ENCODE results near the gene FAM114A1.

Gene FAM114A1

DNA sequence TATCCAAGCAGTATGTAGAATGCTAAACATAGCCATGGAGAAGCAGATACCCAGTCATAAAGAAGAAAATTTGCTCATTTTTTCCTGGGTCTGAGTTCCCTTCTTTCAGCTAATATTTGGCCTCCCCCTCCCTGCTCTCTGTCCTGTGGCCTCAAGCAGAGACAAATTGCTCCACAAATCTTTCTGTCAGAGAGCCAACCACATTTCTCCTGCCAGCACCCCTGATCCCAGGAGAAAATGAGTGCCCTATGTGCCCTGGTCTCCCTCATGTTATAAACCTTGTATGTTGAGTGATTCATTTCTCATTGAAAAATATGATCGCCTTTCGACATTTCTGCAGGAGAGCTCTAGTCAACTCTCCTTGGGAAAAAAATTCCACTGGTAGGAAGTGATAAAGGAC is 82.6 kb downstream of the FAM114A1 start:
- Histone ChIP-seq H3K27ac (replicated peaks) (no peak overlapping the region), H3K27me3 (ENCODE audit: insufficient read depth, poor library complexity, severe bottlenecking) (no peaks in the 10 kb centered on the region), H3K4me3 (replicated peaks; ENCODE audit: insufficient read depth, low read length) (no peak overlapping the region)
- TF ChIP-seq POLR2AphosphoS5 (IDR thresholded peaks at IDR 0.05; ENCODE audit: low read depth), result no peak
- DNase-seq (ENCODE audit: low read depth in 1 of 2, low spot score in 1 of 2), result no peak

DNA sequence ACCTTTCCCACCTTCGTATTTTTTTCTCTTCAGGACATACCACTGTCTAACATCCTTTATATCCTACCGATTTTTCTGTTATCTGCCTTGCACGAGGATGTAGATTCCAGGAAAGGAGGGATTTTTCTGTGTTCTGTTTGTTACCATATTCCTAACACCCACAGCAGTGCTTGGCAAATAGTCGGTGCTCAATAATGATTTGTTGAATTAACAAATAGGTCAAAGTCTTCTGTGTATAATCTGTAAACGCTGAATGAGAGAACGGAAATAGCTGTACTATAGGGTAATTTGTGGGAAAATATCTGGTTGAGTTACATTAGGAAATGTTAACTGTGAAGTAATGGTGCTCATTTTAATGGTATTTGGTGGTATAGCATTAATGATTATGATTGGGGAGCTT is 83.1 kb downstream of the FAM114A1 start:
- no peak for DNase-seq (ENCODE audit: low read depth in 1 of 2, low spot score in 1 of 2)

DNA sequence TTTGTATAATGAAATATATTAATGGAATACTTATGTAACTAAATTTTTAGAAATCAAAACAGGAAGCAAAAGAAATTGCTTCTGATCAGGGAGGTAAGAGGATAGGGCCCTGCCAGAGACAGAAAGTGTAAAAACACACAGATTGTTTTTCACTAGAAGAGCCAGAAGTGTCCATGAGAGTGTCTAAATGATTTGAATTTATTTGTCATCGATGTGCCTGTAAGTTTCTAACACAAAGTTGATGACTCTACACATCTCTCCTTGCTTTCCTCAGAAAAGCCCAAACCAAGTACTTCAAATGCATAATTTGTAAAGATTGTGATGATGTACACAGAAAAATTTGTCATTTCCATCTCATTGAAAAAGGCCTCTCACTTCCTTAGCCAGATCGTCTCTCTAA is 84.0 kb downstream of the FAM114A1 start:
- TF ChIP-seq, protein P1, sequence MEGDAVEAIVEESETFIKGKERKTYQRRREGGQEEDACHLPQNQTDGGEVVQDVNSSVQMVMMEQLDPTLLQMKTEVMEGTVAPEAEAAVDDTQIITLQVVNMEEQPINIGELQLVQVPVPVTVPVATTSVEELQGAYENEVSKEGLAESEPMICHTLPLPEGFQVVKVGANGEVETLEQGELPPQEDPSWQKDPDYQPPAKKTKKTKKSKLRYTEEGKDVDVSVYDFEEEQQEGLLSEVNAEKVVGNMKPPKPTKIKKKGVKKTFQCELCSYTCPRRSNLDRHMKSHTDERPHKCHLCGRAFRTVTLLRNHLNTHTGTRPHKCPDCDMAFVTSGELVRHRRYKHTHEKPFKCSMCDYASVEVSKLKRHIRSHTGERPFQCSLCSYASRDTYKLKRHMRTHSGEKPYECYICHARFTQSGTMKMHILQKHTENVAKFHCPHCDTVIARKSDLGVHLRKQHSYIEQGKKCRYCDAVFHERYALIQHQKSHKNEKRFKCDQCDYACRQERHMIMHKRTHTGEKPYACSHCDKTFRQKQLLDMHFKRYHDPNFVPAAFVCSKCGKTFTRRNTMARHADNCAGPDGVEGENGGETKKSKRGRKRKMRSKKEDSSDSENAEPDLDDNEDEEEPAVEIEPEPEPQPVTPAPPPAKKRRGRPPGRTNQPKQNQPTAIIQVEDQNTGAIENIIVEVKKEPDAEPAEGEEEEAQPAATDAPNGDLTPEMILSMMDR (IDR thresholded peaks at IDR 0.05; ENCODE audit: insufficient read depth, low read length), result no peak
- TF ChIP-seq POLR2AphosphoS5 (IDR thresholded peaks at IDR 0.05; ENCODE audit: low read depth), result no peak
- no peak for TF ChIP-seq SPI1 (IDR thresholded peaks at IDR 0.05; ENCODE audit: borderline replicate concordance, low read depth)
- TF ChIP-seq, protein P2, sequence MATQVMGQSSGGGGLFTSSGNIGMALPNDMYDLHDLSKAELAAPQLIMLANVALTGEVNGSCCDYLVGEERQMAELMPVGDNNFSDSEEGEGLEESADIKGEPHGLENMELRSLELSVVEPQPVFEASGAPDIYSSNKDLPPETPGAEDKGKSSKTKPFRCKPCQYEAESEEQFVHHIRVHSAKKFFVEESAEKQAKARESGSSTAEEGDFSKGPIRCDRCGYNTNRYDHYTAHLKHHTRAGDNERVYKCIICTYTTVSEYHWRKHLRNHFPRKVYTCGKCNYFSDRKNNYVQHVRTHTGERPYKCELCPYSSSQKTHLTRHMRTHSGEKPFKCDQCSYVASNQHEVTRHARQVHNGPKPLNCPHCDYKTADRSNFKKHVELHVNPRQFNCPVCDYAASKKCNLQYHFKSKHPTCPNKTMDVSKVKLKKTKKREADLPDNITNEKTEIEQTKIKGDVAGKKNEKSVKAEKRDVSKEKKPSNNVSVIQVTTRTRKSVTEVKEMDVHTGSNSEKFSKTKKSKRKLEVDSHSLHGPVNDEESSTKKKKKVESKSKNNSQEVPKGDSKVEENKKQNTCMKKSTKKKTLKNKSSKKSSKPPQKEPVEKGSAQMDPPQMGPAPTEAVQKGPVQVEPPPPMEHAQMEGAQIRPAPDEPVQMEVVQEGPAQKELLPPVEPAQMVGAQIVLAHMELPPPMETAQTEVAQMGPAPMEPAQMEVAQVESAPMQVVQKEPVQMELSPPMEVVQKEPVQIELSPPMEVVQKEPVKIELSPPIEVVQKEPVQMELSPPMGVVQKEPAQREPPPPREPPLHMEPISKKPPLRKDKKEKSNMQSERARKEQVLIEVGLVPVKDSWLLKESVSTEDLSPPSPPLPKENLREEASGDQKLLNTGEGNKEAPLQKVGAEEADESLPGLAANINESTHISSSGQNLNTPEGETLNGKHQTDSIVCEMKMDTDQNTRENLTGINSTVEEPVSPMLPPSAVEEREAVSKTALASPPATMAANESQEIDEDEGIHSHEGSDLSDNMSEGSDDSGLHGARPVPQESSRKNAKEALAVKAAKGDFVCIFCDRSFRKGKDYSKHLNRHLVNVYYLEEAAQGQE (IDR thresholded peaks at IDR 0.05; ENCODE audit: insufficient replicate concordance, low read depth), result no peak
- no peak for TF ChIP-seq GABPA (IDR thresholded peaks at IDR 0.05; ENCODE audit: low read depth)
- no peaks in the 10 kb centered on the region for H3K27me3 ChIP-seq (ENCODE audit: insufficient read depth, poor library complexity, severe bottlenecking)
- H3K27ac ChIP-seq (replicated peaks), result no peak overlapping the region
- DNase-seq (ENCODE audit: low read depth in 1 of 2, low spot score in 1 of 2), result no peak
- no peak overlapping the region for H3K4me3 ChIP-seq (replicated peaks; ENCODE audit: insufficient read depth, low read length)

More for the DNA sequence above, 83.1 kb downstream of the FAM114A1 start:
- H3K27me3 ChIP-seq (ENCODE audit: insufficient read depth, poor library complexity, severe bottlenecking), result no peaks in the 10 kb centered on the region
- TF ChIP-seq, protein P1 (IDR thresholded peaks at IDR 0.05; ENCODE audit: insufficient read depth, low read length), result no peak
- TF ChIP-seq GABPA (IDR thresholded peaks at IDR 0.05; ENCODE audit: low read depth), result no peak
- no peak for TF ChIP-seq SPI1 (IDR thresholded peaks at IDR 0.05; ENCODE audit: borderline replicate concordance, low read depth)
- no peak for TF ChIP-seq POLR2AphosphoS5 (IDR thresholded peaks at IDR 0.05; ENCODE audit: low read depth)
- TF ChIP-seq, protein P2 (IDR thresholded peaks at IDR 0.05; ENCODE audit: insufficient replicate concordance, low read depth), result no peak
- H3K27ac ChIP-seq (replicated peaks), result no peak overlapping the region
- H3K4me3 ChIP-seq (replicated peaks; ENCODE audit: insufficient read depth, low read length), result no peak overlapping the region

DNA sequence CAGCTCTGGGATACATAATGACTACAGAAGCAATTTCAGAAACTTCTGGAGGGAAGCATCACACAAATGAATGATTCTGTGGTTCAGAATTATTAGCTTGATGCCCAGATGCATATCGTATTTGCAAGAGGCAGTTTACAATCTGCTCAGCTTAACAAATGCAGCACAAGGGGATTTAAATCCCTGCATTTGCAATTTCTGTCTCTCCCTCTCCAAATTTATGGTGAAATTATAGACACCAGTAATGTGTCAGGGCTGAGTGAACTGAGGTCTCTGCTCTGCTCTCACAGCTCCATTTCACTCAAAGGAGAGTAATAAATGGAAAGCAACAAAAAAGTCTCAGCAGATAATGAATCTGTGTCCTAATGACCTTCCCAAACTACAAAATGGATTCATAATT is 84.4 kb downstream of the FAM114A1 start:
- TF ChIP-seq, protein P1 (IDR thresholded peaks at IDR 0.05; ENCODE audit: insufficient read depth, low read length), result no peak
- TF ChIP-seq, protein P2 (IDR thresholded peaks at IDR 0.05; ENCODE audit: insufficient replicate concordance, low read depth), result no peak
- no peak for DNase-seq (ENCODE audit: low read depth in 1 of 2, low spot score in 1 of 2)
- Histone ChIP-seq H3K4me3 (replicated peaks; ENCODE audit: insufficient read depth, low read length) (no peak overlapping the region), H3K27ac (replicated peaks) (no peak overlapping the region), H3K27me3 (ENCODE audit: insufficient read depth, poor library complexity, severe bottlenecking) (no peaks in the 10 kb centered on the region)
